Activated naive CD8-positive, alpha-beta T cell treated with anti-CD3 and anti-CD28 coated beads, Interleukin-2, amount 50 U/mL, for 24 hours (primary cell): ENCODE data around the gene MYO1A.
"Not testable (repeated sequence)": the region's sequence is repeated elsewhere in the genome, so short reads cannot be mapped to it uniquely, and the experiment has no call there.

Experiments used
- ATAC-seq: fragments of 150-1000 bp; cut with Tn5 transposase; one replicate; pipeline ENCODE4 v1.10.0; 2021
- DNase-seq: peaks from one replicate; pipeline ENCODE4 v3.0.0; 2021
- H3K27ac Mint-ChIP-seq: one replicate; pipeline ENCODE4 v1.8.0; 2021; ENCODE audit warnings: mild to moderate bottlenecking, mixed read lengths
- H3K27me3 Mint-ChIP-seq: one replicate; pipeline ENCODE4 v1.8.0; 2021; ENCODE audit warnings: mixed read lengths
- H3K36me3 Mint-ChIP-seq: one replicate; pipeline ENCODE4 v1.8.0; 2021; ENCODE audit warnings: low read depth, mixed read lengths
- H3K4me1 Mint-ChIP-seq: one replicate; pipeline ENCODE4 v1.8.0; 2021; ENCODE audit warnings: mixed read lengths
- H3K4me3 Mint-ChIP-seq: one replicate; pipeline ENCODE4 v1.8.0; 2021; ENCODE audit warnings: mild to moderate bottlenecking, moderate library complexity, mixed read lengths
- H3K9me3 Mint-ChIP-seq: one replicate; pipeline ENCODE4 v1.8.0; 2021; ENCODE audit warnings: mixed read lengths

Gene MYO1A

DNA sequence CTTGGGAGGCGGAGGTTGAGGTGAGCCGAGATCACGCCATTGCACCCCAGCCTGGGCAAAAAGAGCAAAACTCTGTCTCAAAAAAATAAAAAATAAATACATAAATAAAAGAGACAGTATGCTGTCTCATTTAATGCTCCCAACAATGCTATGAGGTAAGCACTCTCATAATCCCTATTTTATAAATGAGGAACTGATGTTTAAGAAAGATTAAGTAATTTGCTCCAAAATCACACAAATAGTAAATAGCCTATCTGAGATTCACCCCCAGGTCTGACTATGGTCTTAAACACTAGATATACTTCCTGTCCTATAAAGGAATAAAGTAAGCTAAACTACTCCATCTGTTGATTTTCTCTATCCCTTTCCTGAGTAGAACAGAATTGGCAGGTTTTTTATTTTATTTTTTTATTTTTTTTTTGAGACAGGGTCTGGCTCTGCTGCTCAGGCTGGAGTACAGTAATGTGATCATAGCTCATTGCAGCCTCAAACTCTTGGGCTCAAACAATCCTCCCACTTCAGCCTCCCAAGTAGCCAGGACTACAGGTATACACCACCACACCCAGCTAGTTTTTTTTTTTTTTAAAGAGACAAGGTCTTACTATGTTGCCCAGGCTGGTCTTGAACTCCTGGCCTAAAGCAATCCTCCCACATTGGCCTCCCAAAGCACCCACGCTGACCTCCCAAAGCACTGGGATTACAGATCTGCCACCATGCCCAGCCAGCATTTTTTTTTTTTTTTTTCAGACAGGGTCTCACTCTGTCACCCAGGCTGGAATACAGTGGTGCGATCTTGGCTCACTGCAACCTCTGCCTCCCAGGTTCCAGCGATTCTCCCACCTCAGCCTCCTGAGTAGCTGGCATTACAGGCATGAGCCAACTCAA lies 23.9 kb upstream of the MYO1A start:
- H3K27me3 Mint-ChIP-seq, H3K27ac Mint-ChIP-seq, DNase-seq, ATAC-seq, H3K9me3 Mint-ChIP-seq, H3K4me3 Mint-ChIP-seq: not testable (repeated sequence)
- peaks cover 51% of the 10 kb centered on the region for H3K36me3 Mint-ChIP-seq
- H3K4me1 Mint-ChIP-seq, result peaks cover 52% of the 10 kb centered on the region

DNA sequence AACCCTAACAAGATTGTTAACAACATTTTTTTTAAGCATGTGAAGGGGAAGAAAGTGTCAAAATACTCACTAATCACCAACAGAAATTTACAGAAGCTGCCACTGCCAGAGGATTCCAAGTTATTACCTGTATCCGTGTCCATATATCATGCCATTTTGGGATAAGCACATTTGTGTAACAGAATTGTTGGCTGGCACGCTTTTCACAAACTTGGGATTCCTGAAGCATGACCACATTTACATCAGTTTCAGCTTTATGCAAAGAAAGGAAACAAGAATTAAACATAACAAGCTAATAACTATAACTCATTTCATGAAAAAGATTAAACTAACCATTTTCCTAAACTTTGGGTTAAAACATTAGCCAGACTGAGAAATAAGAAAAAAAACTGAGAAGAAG lies 22.7 kb upstream of the MYO1A start:
- Mint-ChIP-seq H3K27ac (peak overlapping the region; percentile 26), H3K9me3 (no peaks in the 10 kb centered on the region), H3K36me3 (peaks cover 54% of the 10 kb centered on the region), H3K27me3 (no peaks in the 10 kb centered on the region), H3K4me1 (peaks cover 59% of the 10 kb centered on the region), H3K4me3 (no peak overlapping the region)
- no peak for ATAC-seq
- DNase-seq, result no peak

DNA sequence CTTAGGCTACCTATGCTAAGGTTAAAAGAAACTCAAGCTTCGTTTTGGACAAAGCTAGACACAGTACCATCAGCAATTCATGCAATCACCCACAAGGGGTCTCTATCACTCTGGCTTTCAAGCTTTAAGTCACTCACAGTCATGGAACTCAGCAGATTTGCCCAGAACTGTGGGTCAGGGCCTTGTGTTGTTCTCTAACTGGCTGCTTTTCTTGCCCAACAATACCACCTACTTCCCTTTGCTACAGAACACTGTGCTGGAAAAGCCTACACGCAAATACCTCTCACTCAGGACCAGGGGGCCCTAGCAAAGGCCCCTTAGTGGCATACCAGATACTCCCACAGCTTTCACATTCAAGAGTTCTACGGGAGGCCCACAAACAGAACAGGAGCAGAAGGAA lies 19.6 kb upstream of the MYO1A start:
- DNase-seq, result peak; percentile 54
- peaks cover 77% of the 10 kb centered on the region for H3K4me1 Mint-ChIP-seq
- no peaks in the 10 kb centered on the region for H3K27me3 Mint-ChIP-seq
- peak; percentile 85 for ATAC-seq
- peak overlapping the region; percentile 97 for H3K27ac Mint-ChIP-seq
- peaks cover 5% of the 10 kb centered on the region for H3K9me3 Mint-ChIP-seq
- peaks cover 67% of the 10 kb centered on the region for H3K36me3 Mint-ChIP-seq
- H3K4me3 Mint-ChIP-seq, result peak overlapping the region; percentile 58

DNA sequence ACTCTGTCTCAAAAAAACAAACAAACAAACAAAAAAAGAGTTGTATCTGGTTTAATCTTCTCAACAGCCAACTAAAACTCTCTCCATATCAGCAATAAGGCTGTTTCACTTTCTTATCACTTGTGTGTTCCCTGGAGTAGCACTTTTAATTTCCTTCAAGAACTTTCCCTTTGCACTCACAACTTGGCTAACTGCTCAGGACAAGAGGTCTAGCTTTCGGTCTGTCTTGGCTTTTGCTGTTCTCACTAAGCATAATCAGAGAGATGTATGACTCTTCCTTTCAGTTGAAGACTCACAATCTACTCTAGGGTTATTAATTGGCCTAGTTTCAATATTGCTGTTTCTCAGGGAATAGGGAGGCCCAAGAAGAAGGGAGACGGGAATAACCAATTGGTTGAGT lies 16.3 kb upstream of the MYO1A start:
- H3K4me3 Mint-ChIP-seq, result peak overlapping the region; percentile 30
- peaks cover 95% of the 10 kb centered on the region for H3K4me1 Mint-ChIP-seq
- peak overlapping the region; percentile 97 for H3K27ac Mint-ChIP-seq
- ATAC-seq, result no peak
- H3K27me3 Mint-ChIP-seq, result no peaks in the 10 kb centered on the region
- H3K9me3 Mint-ChIP-seq, result peaks cover 5% of the 10 kb centered on the region
- H3K36me3 Mint-ChIP-seq, result peaks cover 73% of the 10 kb centered on the region
- no peak for DNase-seq

DNA sequence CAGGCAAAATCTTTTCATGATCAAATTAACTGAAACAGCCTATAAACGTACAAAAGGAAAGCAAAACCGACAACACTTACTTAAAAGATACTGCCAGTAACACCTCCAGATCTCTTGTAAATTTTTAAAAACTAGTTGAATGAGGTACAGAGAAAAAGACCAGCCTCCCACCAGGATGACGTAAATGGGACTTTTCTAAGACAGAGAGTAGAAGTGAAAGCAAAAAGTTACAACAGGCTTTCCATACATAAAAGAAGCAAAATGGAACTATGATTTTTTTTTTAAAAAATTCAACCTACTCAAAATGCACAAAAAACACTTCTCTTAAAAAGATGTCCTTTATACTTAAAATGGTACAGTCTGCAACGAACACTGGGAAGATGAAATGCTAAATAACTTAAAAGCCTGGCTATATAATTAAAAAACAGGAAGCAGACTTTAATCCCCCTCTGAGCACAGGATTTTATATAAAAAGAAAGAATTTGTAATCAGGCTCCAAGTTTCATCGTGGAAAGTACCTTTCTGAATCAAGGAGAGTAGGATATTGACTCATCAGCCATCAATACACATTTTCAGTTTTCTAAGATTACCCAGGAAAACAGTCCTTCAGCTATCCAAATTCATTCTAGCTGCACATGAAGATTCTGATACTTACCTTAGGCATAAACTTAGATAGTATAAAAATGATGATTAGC lies 14.2 kb upstream of the MYO1A start:
- Mint-ChIP-seq H3K4me3 (peak overlapping the region; percentile 78), H3K9me3 (peaks cover 5% of the 10 kb centered on the region), H3K27me3 (no peaks in the 10 kb centered on the region), H3K36me3 (peaks cover 69% of the 10 kb centered on the region), H3K4me1 (peaks cover 82% of the 10 kb centered on the region), H3K27ac (peak overlapping the region; percentile 97)
- peak; percentile 73 for ATAC-seq
- peak; percentile 45 for DNase-seq

DNA sequence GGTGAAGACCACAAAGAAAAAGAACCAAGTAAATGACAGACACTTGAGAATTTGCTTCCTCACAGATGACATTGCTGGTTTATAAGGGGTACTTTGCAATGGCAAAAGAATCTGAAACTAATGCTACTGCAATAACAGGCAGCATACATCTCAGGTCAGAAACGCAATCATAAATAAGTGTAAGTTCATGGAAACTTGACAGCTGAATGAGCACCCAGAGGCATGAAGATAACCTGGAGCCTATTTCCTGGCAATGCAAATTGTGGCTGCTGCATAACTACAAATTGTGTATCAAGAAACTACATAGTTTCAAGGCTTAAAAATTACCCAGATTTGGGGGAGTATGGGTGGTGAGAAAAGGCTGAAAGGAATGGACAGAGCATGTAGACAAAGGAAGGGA lies 8.5 kb upstream of the MYO1A start:
- no peak for ATAC-seq
- Mint-ChIP-seq H3K27ac (peak overlapping the region; percentile 44), H3K4me1 (peaks cover 41% of the 10 kb centered on the region), H3K9me3 (no peaks in the 10 kb centered on the region), H3K36me3 (peaks cover 74% of the 10 kb centered on the region), H3K4me3 (no peak overlapping the region), H3K27me3 (no peaks in the 10 kb centered on the region)
- DNase-seq, result no peak

DNA sequence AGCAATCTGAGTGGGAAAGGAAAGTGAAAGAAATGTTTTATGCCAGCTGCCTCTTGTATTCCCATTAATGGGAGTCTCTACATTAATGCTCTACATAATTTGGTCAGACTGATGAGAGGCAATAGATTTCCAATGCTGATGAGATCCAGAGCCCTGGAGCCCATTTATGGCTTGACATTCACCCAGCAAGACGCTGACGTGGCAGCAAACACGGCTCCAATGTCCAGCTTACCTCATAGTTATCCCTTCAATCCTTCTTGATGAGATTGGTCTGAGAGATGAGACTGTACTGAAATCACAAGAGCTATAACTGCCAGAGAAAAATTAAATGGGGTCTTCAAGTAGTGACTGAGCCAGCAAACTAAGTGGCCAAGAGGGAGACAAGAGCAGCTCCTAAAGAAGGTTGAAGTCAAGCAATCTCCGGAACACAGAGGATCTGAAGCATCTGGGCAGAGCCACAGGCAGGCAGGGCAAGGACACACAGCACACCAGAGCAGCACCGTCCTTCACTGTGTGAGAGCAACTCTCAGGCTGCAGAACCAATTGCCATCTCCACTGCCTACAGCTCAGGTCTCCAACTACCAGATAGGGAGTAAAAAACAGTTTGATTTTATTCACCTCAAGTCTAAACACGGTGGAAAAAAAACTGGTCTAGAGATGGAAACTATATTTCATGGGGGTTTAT lies 7.3 kb upstream of the MYO1A start:
- Mint-ChIP-seq H3K4me1 (peaks cover 30% of the 10 kb centered on the region), H3K36me3 (peaks cover 70% of the 10 kb centered on the region), H3K4me3 (no peak overlapping the region), H3K9me3 (no peaks in the 10 kb centered on the region), H3K27ac (peak overlapping the region; percentile 12), H3K27me3 (no peaks in the 10 kb centered on the region)
- ATAC-seq, result no peak
- no peak for DNase-seq

DNA sequence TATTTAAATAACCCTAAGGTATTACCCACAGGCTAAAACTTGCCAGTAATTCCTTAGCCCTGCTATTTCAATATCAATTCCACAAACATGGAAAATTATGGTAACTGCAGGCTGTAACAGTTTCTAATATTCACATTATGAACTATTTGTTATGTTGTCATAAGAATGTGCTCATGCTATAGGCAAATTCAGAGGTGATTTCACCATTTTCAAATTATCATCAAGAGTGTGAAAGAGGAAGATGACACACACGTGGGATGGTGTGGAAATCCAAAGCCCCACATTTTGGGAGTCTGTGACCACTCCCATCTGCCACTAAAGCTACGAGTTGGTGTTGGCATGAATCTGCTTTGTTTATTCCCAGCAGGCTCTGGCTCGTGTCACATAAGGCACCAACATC lies 5.9 kb upstream of the MYO1A start:
- no peak for ATAC-seq
- Mint-ChIP-seq H3K36me3 (peaks cover 63% of the 10 kb centered on the region), H3K9me3 (no peaks in the 10 kb centered on the region), H3K27me3 (no peaks in the 10 kb centered on the region), H3K4me1 (peaks cover 29% of the 10 kb centered on the region), H3K27ac (no peak overlapping the region), H3K4me3 (no peak overlapping the region)
- no peak for DNase-seq

DNA sequence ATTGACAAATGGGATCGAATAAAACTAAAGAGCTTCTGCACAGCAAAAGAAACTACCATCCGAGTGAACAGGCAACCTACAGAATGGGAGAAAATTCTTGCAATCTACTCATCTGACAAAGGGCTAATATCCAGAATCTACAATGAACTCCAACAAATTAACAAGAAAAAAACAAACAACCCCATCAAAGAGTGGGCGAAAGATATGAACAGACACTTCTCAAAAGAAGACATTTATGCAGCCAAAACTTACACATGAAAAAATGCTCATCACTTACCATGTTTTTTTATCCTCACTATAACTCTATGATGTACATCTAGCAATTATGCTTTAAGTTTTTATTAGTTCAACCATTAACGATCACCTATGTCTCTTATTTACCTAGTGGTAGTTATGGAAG lies 4.0 kb upstream of the MYO1A start:
- Mint-ChIP-seq H3K4me1 (peaks cover 28% of the 10 kb centered on the region), H3K36me3 (peaks cover 48% of the 10 kb centered on the region)
- H3K4me3 Mint-ChIP-seq, H3K9me3 Mint-ChIP-seq, DNase-seq, H3K27me3 Mint-ChIP-seq, ATAC-seq, H3K27ac Mint-ChIP-seq: not testable (repeated sequence)

DNA sequence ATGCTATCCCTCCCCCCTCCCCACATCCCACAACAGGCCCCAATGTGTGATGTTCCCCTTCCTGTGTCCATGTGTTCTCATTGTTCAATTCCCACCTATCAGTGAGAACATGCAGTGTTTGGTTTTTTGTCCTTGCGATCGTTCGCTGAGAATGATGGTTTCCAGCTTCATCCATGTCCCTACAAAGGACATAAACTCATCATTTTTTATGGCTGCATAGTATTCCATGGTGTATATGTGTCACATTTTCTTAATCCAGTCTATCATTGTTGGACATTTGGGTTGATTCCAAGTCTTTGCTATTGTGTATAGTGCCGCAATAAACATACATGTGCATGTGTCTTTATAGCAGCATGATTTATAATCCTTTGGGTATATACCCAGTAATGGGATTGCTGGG lies 3.2 kb upstream of the MYO1A start:
- H3K36me3 Mint-ChIP-seq, result peaks cover 41% of the 10 kb centered on the region
- H3K9me3 Mint-ChIP-seq, ATAC-seq, H3K4me3 Mint-ChIP-seq, DNase-seq, H3K27ac Mint-ChIP-seq, H3K27me3 Mint-ChIP-seq: not testable (repeated sequence)
- peaks cover 28% of the 10 kb centered on the region for H3K4me1 Mint-ChIP-seq

DNA sequence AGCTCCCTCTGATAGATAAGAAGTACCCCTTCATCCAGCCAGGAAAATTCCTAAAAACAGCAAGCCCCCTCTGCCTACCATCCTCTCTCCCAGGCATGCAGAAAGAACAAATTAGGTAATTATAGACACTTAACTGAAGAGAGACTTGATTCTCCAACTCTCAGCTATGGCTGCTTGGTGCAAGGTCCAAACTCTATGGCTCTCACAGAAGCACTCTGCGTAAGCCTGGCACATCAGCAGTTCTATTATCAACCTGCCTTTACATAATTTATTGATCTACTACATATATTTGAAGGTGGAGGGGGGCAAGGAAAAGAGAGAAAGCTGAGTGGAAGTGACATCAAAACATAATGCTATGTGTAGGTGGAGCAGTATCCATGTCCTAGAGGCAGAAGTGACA lies 1.1 kb upstream of the MYO1A start:
- no peak for DNase-seq
- Mint-ChIP-seq H3K27me3 (no peaks in the 10 kb centered on the region), H3K4me3 (no peak overlapping the region), H3K27ac (no peak overlapping the region), H3K9me3 (no peaks in the 10 kb centered on the region), H3K36me3 (peaks cover 23% of the 10 kb centered on the region), H3K4me1 (peaks cover 46% of the 10 kb centered on the region)
- no peak for ATAC-seq

DNA sequence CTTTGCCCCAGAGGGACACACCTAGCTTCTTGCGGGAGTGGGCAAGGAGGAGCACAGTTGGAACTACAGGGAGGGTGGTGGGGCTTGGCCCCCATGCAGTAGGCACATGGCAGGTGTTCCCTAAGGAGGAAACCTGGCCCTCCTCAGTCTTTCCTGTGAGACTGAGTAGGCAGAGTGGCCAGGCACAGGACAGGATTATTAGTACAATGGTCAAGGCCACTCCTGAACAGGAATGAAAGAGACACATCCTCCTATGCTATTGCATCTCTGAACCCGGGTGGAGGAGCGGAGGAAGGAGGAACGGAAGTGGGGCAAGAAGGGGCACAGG lies 846 bp downstream of the MYO1A start:
- ATAC-seq, result no peak
- Mint-ChIP-seq H3K36me3 (peaks cover 13% of the 10 kb centered on the region), H3K4me1 (peaks cover 55% of the 10 kb centered on the region), H3K9me3 (no peaks in the 10 kb centered on the region), H3K27me3 (no peaks in the 10 kb centered on the region), H3K4me3 (no peak overlapping the region), H3K27ac (no peak overlapping the region)
- DNase-seq, result no peak

DNA sequence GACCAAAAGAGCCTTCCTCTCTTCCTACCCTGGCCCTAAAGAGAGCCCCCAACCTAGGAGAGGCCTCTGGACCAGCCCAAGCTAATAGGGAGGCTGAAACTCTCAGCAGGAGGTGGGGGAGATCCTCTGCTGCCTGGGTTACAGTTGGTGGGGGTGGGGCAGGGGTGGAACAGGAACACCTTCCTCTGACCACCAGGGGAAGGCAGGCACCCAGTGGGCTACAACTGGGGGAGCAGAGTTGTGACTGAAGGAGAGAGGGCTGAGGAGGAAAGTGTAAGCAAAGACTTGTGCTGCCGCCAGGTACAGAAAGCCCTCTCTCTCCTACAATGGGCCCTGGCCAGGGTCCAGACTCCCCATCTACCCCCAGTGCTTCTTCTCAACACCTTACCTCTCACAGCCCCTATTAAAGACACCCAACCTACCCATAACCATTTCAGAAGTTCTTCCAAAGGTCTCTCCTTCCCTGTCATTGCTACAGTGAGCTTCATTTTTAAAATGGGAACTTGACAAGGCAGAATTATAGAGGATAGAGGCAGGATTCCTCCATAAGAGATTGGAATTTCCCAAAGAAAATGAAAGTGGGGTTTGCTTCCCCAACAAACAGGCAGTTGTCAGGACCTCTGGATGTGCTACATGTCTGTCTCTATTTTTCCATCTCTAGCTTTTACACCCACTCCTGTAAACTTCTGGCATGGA lies 1.4 kb downstream of the MYO1A start:
- Mint-ChIP-seq H3K36me3 (peaks cover 8% of the 10 kb centered on the region), H3K4me3 (no peak overlapping the region), H3K27me3 (no peaks in the 10 kb centered on the region), H3K4me1 (peaks cover 55% of the 10 kb centered on the region), H3K27ac (peak overlapping the region; percentile 45), H3K9me3 (no peaks in the 10 kb centered on the region)
- ATAC-seq (no peak), DNase-seq (no peak)

DNA sequence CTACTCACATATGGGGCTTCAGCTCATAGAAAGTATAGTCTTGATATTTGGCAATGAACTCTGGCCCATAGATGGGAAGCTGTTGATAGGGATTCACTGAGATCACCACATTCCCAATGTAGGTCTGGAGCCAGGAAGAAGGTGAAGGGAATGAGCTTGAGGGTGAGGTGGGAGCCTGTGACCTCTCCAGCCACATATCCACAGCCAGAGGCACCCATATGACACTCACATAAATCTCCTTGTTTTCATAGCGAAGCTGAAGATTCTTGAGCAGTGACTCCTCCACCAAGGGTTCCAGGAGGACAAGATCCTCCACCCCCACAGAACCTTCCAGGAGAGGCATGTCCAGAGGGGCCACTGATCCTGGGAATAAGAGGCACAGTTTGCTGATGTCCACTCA lies 1.9 kb downstream of the MYO1A start:
- no peaks in the 10 kb centered on the region for H3K9me3 Mint-ChIP-seq
- peaks cover 55% of the 10 kb centered on the region for H3K4me1 Mint-ChIP-seq
- no peak for ATAC-seq
- H3K27me3 Mint-ChIP-seq, result no peaks in the 10 kb centered on the region
- no peak overlapping the region for H3K4me3 Mint-ChIP-seq
- H3K36me3 Mint-ChIP-seq, result peaks cover 2% of the 10 kb centered on the region
- no peak for DNase-seq
- H3K27ac Mint-ChIP-seq, result peak overlapping the region; percentile 81
